Chondrocyte (in vitro differentiated cells): ENCODE measurements around the gene RRP1. TPM values are rescaled to one million over a fixed set of nuclear protein-coding genes. Genes with fewer than 3 reads are reported as not detected.

Source experiments
- DNase-seq: peaks from one replicate; pipeline ENCODE4 v3.0.0; 2021; ENCODE audit warnings: mixed read lengths, low spot score
- H3K27ac Mint-ChIP-seq: one replicate; pipeline ENCODE4 v1.8.0; 2021; ENCODE audit warnings: mild to moderate bottlenecking, moderate library complexity, mixed read lengths; ENCODE audit not compliant: unreplicated experiment
- H3K27me3 Mint-ChIP-seq: 2 replicates; pipeline ENCODE4 v1.8.0; 2021; ENCODE audit warnings: low read depth, mixed read lengths
- H3K36me3 Mint-ChIP-seq: 2 replicates; pipeline ENCODE4 v1.8.0; 2021; ENCODE audit warnings: low read depth, mixed read lengths
- H3K4me1 Mint-ChIP-seq: 2 replicates; pipeline ENCODE4 v1.8.0; 2021; ENCODE audit warnings: low read depth, mild to moderate bottlenecking, mixed read lengths
- H3K4me3 Mint-ChIP-seq: one replicate; pipeline ENCODE4 v1.8.0; 2021; ENCODE audit warnings: mild to moderate bottlenecking, moderate library complexity, mixed read lengths; ENCODE audit not compliant: unreplicated experiment
- H3K9me3 Mint-ChIP-seq: 2 replicates; pipeline ENCODE4 v1.8.0; 2021; ENCODE audit warnings: low read depth, mixed read lengths
- CTCF ChIP-seq: fragments of 200-600 bp; sonication (generic); IDR thresholded peaks from 2 replicates; pipeline ENCODE4 v1.5.0; 2021; ENCODE audit warnings: antibody characterized with exemption, mild to moderate bottlenecking, moderate library complexity
- total RNA-seq: library from RNA; stranded (reverse); gene quantifications from 3 replicates; pipeline ENCODE4 v1.2.1, GENCODE V29; 2021

Gene RRP1
- total RNA-seq, 1 donor from 2014 or later, result 19.2 TPM

- Mint-ChIP-seq H3K4me3 (no peak overlapping the region), H3K27me3 (no peaks in the 10 kb centered on the region), H3K27ac (peak overlapping the region; percentile 91), H3K4me1 (peaks cover 29% of the 10 kb centered on the region), H3K36me3 (peaks cover 5% of the 10 kb centered on the region), H3K9me3 (no peaks in the 10 kb centered on the region)
- DNase-seq, result no peak
- TF ChIP-seq CTCF, result no peak
Observed at GRCh38 chr21:43768868-43769167, 20.6 kb upstream of the RRP1 start.

- H3K27ac Mint-ChIP-seq, result peak overlapping the region; percentile 91
- no peak for DNase-seq
- H3K4me1 Mint-ChIP-seq, result peaks cover 35% of the 10 kb centered on the region
- H3K9me3 Mint-ChIP-seq, result no peaks in the 10 kb centered on the region
- H3K27me3 Mint-ChIP-seq, result no peaks in the 10 kb centered on the region
- TF ChIP-seq CTCF, result no peak
- H3K4me3 Mint-ChIP-seq, result no peak overlapping the region
- peaks cover 10% of the 10 kb centered on the region for H3K36me3 Mint-ChIP-seq
Observed at GRCh38 chr21:43769325-43769958, 19.9 kb upstream of the RRP1 start.

GRCh38 chr21:43770066-43770655, 19.2 kb upstream of the RRP1 start:
- Mint-ChIP-seq H3K36me3 (peaks cover 11% of the 10 kb centered on the region), H3K9me3 (no peaks in the 10 kb centered on the region), H3K4me3 (no peak overlapping the region), H3K4me1 (peaks cover 38% of the 10 kb centered on the region), H3K27me3 (no peaks in the 10 kb centered on the region), H3K27ac (no peak overlapping the region)
- DNase-seq, result no peak
- no peak for TF ChIP-seq CTCF

GRCh38 chr21:43771199-43771675, 18.1 kb upstream of the RRP1 start:
- Mint-ChIP-seq H3K27ac (peak overlapping the region; percentile 54), H3K27me3 (no peaks in the 10 kb centered on the region), H3K36me3 (peaks cover 14% of the 10 kb centered on the region), H3K9me3 (no peaks in the 10 kb centered on the region), H3K4me1 (peaks cover 42% of the 10 kb centered on the region), H3K4me3 (no peak overlapping the region)
- no peak for TF ChIP-seq CTCF
- no peak for DNase-seq

- Mint-ChIP-seq H3K27me3 (no peaks in the 10 kb centered on the region), H3K4me1 (peaks cover 42% of the 10 kb centered on the region), H3K27ac (peak overlapping the region; percentile 54), H3K4me3 (no peak overlapping the region), H3K36me3 (peaks cover 14% of the 10 kb centered on the region), H3K9me3 (no peaks in the 10 kb centered on the region)
- TF ChIP-seq CTCF, result no peak
- no peak for DNase-seq
Observed at GRCh38 chr21:43771698-43772424, 17.5 kb upstream of the RRP1 start.
